ENCODE measurements around the gene HOXC6.

The HOXC6 gene

GRCh38 chr12:53992377-53992889 lies 35.8 kb upstream of the HOXC6 start:
- no peak overlapping the region for H3K27ac ChIP-seq
- TF ChIP-seq ZFX (IDR thresholded peaks at IDR 0.05; ENCODE audit: borderline replicate concordance): no peak
- TF ChIP-seq, protein P1, sequence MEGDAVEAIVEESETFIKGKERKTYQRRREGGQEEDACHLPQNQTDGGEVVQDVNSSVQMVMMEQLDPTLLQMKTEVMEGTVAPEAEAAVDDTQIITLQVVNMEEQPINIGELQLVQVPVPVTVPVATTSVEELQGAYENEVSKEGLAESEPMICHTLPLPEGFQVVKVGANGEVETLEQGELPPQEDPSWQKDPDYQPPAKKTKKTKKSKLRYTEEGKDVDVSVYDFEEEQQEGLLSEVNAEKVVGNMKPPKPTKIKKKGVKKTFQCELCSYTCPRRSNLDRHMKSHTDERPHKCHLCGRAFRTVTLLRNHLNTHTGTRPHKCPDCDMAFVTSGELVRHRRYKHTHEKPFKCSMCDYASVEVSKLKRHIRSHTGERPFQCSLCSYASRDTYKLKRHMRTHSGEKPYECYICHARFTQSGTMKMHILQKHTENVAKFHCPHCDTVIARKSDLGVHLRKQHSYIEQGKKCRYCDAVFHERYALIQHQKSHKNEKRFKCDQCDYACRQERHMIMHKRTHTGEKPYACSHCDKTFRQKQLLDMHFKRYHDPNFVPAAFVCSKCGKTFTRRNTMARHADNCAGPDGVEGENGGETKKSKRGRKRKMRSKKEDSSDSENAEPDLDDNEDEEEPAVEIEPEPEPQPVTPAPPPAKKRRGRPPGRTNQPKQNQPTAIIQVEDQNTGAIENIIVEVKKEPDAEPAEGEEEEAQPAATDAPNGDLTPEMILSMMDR (IDR thresholded peaks at IDR 0.05): no peak

DNA sequence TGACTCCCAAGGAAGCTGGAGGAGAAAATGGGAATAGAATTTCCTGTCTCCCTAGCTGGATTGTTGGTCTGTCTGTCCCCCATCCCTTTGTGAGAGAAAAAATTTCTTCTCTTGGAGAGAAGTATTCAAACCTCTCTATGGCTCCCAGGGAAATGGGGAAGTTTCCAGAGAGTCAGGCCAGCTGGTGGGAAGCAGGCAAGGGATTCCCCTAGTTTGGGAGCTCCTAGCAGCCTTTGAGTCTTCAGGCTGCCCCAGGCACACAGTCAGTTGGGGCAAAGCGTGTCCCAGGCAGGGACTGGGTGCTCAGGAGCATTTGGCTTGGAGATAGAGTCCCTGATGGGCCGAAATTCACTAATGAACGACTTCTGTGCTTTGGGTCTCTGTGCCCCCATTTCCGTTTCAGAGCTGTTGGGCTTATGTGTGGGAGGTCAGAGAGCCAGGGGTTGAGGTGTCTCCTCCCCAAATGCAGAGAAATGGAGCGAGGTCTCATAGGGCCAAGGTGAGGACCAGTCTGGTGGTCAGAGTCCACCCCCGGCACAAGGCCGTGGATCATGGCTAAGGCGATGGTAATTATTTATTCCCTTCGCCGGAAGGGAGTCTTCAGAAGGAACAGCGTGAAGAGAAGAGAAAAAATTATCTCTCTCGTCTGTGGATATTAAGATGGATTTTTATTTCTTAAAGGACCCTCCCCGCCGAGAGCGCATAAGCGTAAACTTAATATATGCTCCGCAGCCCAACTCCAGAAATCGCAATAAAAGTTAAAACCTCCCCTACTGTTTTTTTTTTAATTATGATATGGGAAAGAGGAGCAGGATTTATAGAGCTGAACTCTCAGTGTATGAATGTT lies 34.9 kb upstream of the HOXC6 start:
- no peak for TF ChIP-seq ZFX (IDR thresholded peaks at IDR 0.05; ENCODE audit: borderline replicate concordance)
- TF ChIP-seq, protein P1 (IDR thresholded peaks at IDR 0.05): no peak
- no peak overlapping the region for H3K27ac ChIP-seq

- no peak overlapping the region for H3K27ac ChIP-seq
- TF ChIP-seq ZFX (IDR thresholded peaks at IDR 0.05; ENCODE audit: borderline replicate concordance): no peak
- TF ChIP-seq, protein P1 (IDR thresholded peaks at IDR 0.05): no peak
Observed at GRCh38 chr12:53994009-53994263, 34.3 kb upstream of the HOXC6 start.

DNA sequence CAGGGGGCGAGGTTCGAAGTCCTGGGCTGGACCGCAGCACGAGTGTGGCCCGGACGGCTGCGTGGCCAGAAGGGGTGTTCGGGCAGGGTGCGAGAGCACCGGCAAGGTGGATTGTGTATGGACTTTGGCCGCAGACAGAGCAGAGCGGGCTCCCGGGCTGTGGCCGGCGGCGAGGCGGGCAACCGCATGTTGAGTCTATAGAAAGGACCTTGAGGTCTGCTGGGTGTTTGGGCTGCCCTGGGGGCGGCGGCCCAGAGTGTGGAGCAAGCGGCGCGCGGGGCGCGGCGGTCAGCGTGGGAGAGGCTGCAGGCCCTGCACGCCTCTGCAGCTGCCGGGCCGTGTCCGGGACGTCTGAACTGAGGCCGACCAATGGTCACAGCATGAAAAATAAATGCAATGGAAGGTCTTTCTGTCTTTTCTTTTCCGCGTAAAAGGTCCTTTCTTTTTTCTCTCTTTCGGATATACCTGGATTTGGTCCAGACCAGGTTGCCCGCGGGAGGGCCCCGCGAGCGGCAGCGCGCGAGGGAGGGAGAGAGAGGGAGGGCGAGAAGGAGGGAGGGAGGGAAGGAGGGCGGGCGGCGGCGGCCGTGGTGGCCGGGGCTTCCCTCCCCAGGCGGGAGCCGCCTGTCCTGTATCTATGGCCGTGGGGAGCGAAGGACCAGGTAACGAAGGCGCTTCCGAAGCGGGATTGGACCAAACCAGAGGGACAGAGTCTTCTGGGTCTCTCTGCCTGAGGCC lies 33.8 kb upstream of the HOXC6 start:
- peak overlapping the region; percentile 69 for H3K27ac ChIP-seq
- TF ChIP-seq, protein P1 (IDR thresholded peaks at IDR 0.05): no peak
- TF ChIP-seq ZFX (IDR thresholded peaks at IDR 0.05; ENCODE audit: borderline replicate concordance): no peak

- no peak for TF ChIP-seq ZFX (IDR thresholded peaks at IDR 0.05; ENCODE audit: borderline replicate concordance)
- TF ChIP-seq, protein P1 (IDR thresholded peaks at IDR 0.05): no peak
- H3K27ac ChIP-seq: peak overlapping the region; percentile 69
Observed at GRCh38 chr12:53995002-53995377, 33.2 kb upstream of the HOXC6 start.

- peak overlapping the region; percentile 69 for H3K27ac ChIP-seq
- TF ChIP-seq, protein P1 (IDR thresholded peaks at IDR 0.05): no peak
- TF ChIP-seq ZFX (IDR thresholded peaks at IDR 0.05; ENCODE audit: borderline replicate concordance): no peak
Observed at GRCh38 chr12:53995378-53996239, 32.6 kb upstream of the HOXC6 start.
